Esophagus (tissue), 2 donors: ENCODE measurements around the gene TSKS. TPM values are rescaled to one million over a fixed set of nuclear protein-coding genes. Genes with fewer than 3 reads are reported as not detected.

Source experiments
- H3K27ac ChIP-seq, 2 donors: one replicate each; pipeline ENCODE4 v1.5.1; 2013; ENCODE audit warnings: low read depth in 2 of 2, mild to moderate bottlenecking in 2 of 2, inconsistent platforms in 1 of 2, low read length in 1 of 2, moderate library complexity in 1 of 2
- H3K27me3 ChIP-seq, 2 donors: one replicate each; pipeline ENCODE4 v1.6.1; 2013; ENCODE audit warnings: low read length in 2 of 2, control low read depth in 1 of 2, mild to moderate bottlenecking in 1 of 2; ENCODE audit not compliant: insufficient read depth in 2 of 2, control insufficient read depth in 1 of 2
- H3K36me3 ChIP-seq, 2 donors: one replicate each; pipeline ENCODE4 v1.6.1; 2013; ENCODE audit warnings: low read length in 1 of 2; ENCODE audit not compliant: control insufficient read depth in 2 of 2, insufficient read depth in 2 of 2
- H3K4me1 ChIP-seq, 2 donors: one replicate each; pipeline ENCODE4 v1.6.1; 2013; ENCODE audit warnings: low read length in 1 of 2; ENCODE audit not compliant: control insufficient read depth in 2 of 2, insufficient read depth in 2 of 2
- H3K4me3 ChIP-seq, 2 donors: one replicate each; pipeline ENCODE4 v1.5.1; 2013; ENCODE audit warnings: low read length in 2 of 2, mild to moderate bottlenecking in 2 of 2, low read depth in 1 of 2, moderate library complexity in 1 of 2
- H3K9me3 ChIP-seq, 2 donors: one replicate each; pipeline ENCODE4 v1.6.1; 2013; ENCODE audit warnings: mild to moderate bottlenecking in 2 of 2, low read depth in 1 of 2, low read length in 1 of 2, moderate library complexity in 1 of 2; ENCODE audit not compliant: control insufficient read depth in 2 of 2, insufficient read depth in 1 of 2
- WGBS, 2 donors: extraction: QIAGEN DNeasy Blood & Tissue Kit; methylation state at CpG; one replicate each; pipeline ENCODE4 v1.1.7; 2013; 5-methylcytosine and 5-hydroxymethylcytosine counted together
- polyA plus RNA-seq, 2 donors: library from polyadenylated mRNA; stranded (reverse); fragments of 200-250 nt; gene quantifications; one replicate each; pipeline ENCODE4 v1.2.3, GENCODE V29; 2013
- donor health status: healthy with polysubstance abuse.
- donor health status: Bipolar disorder and iron deficiency.

The TSKS gene
- polyA plus RNA-seq, 2 donors, result 0.06 to 0.55 TPM

- no peaks in the 10 kb centered on the region for H3K27me3 ChIP-seq
- no peak overlapping the region for H3K4me3 ChIP-seq
- H3K9me3 ChIP-seq, result no peaks in the 10 kb centered on the region
- 97 to 98% methylated on average over 18 of the region's 18 CpGs for WGBS, 2 donors
- H3K36me3 ChIP-seq, result peaks cover 5 to 21% of the 10 kb centered on the region in 2 donors
- peaks cover 6 to 7% of the 10 kb centered on the region in 2 donors for H3K4me1 ChIP-seq
- H3K27ac ChIP-seq, result no peak overlapping the region
Observed at GRCh38 chr19:49782515-49782914, 19.4 kb upstream of the TSKS start.

DNA sequence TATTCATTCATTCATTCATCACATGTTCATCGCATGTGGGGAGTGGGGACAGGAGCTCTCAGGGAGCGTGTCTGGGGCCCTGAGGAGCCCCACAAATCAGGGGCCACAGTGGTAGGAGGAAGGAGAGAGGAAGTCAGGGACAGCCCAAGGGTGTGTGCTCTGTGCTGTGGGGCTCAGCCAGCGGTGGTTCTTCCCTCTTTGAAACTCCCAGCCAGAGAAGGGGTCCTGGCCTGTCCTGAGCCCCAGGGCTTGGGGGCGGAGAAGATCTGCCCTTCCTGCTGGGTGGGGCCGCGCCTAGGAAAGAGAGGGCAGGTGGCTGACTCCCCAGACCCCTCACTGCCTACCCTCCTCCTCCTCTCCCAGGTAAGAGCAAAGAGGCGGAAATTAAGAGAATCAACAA is 18.3 kb upstream of the TSKS start:
- Histone ChIP-seq H3K9me3 (no peaks in the 10 kb centered on the region), H3K36me3 (peaks cover 5 to 20% of the 10 kb centered on the region in 2 donors), H3K4me3 (no peak overlapping the region), H3K4me1 (peaks cover 1 to 7% of the 10 kb centered on the region in 2 donors), H3K27ac (no peak overlapping the region), H3K27me3 (no peaks in the 10 kb centered on the region)
- 82 to 94% methylated on average over 7 of the region's 7 CpGs for WGBS, 2 donors

- H3K27ac ChIP-seq, result no peak overlapping the region
- peaks cover 0 to 7% of the 10 kb centered on the region in 2 donors for H3K4me1 ChIP-seq
- 88 to 90% methylated on average over 8 of the region's 8 CpGs for WGBS, 2 donors
- no peaks in the 10 kb centered on the region for H3K27me3 ChIP-seq
- H3K4me3 ChIP-seq, result no peak overlapping the region
- H3K36me3 ChIP-seq, result peaks cover 5 to 22% of the 10 kb centered on the region in 2 donors
- no peaks in the 10 kb centered on the region for H3K9me3 ChIP-seq
Observed at GRCh38 chr19:49780861-49781260, 17.8 kb upstream of the TSKS start.

DNA sequence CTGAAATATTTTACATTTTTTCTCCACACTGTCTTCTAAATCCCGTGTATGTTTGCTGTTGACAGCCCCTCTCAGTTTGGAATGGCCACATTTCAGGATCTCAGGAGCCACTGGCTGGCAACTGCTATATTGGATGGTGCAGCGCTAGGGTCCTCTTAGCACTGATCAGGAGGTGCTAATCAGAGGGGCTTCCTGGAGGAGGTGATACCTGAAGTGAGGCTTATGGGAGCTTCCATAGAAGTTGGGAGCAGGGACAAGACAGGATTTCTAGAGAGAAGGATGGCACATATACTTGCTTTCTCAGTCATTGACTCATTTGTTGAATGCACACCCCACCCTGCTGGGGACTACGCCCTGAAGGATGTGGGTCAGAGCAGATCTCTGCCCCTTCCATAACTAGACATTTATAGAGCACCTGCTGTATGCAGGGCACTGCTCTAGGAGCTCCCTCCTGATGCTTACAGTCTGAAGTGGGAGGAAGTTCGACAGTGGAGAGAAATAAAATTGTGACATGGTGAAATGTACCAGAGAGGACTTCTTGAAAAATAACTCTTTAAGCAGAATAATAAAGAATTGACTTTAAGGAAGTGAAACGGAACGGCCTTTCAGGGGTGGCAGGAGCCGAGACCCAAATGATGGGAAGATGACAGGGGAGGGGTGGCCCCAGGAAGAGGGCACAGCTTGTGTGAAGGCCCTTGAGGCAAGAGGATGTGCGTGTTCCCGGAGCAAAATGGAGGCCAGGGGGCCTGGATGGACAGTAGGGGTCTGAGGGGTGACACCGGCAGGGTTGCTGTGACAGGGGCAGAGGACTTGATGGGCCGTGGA is 16.8 kb upstream of the TSKS start:
- Histone ChIP-seq H3K36me3 (peaks cover 5 to 19% of the 10 kb centered on the region in 2 donors), H3K27ac (no peak overlapping the region), H3K9me3 (no peaks in the 10 kb centered on the region), H3K27me3 (no peaks in the 10 kb centered on the region), H3K4me1 (peaks cover 0 to 7% of the 10 kb centered on the region in 2 donors), H3K4me3 (no peak overlapping the region)
- 86% methylated on average over 11 of the region's 11 CpGs for WGBS, 2 donors

GRCh38 chr19:49776371-49776764 is 13.3 kb upstream of the TSKS start:
- H3K27me3 ChIP-seq, result no peaks in the 10 kb centered on the region
- no peak overlapping the region for H3K27ac ChIP-seq
- whole genome bisulfite sequencing, 2 donors, result 91 to 93% methylated on average over 6 of the region's 6 CpGs
- H3K4me1 ChIP-seq, result peaks cover 7% of the 10 kb centered on the region in 2 donors
- no peak overlapping the region for H3K4me3 ChIP-seq
- peaks cover 2 to 7% of the 10 kb centered on the region in 2 donors for H3K36me3 ChIP-seq
- H3K9me3 ChIP-seq, result no peaks in the 10 kb centered on the region

DNA sequence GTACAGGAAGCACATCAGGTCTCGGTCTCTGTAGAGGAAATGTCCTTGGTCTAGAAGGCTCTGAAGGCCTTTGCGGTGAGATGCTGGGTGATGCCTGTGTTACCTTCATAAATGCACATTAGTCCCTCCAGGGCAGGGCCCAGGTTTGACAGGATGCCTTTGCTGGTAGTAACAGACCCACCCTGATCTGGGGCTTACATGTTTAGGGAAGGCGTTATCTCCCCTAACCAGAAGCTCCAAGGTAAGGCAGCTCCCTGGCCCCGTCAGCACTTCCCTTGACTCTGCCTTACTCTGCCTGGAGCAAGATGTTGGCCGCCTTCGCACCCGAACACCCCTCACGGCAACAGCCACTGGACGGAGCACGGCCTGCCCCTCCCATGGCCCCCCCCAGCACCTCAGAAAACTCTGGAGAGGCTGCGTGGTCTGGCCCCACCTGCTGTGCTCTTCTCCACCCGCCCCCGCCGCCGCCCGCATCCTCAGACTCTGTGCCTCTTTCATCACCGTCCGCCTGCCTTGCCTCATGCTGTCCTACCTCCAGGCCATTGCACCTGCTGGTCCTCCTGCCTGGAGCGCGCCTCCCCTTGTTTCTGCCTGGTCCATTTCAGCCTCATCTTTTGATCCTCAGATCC is 12.8 kb upstream of the TSKS start:
- Histone ChIP-seq H3K27ac (peak overlapping the region; percentile 26 to 37), H3K36me3 (peaks cover 2 to 7% of the 10 kb centered on the region in 2 donors), H3K27me3 (no peaks in the 10 kb centered on the region), H3K9me3 (no peaks in the 10 kb centered on the region), H3K4me1 (peaks cover 5 to 7% of the 10 kb centered on the region in 2 donors), H3K4me3 (no peak overlapping the region)
- WGBS, 2 donors, result 91% methylated on average over 17 to 20 of the region's 20 CpGs

DNA sequence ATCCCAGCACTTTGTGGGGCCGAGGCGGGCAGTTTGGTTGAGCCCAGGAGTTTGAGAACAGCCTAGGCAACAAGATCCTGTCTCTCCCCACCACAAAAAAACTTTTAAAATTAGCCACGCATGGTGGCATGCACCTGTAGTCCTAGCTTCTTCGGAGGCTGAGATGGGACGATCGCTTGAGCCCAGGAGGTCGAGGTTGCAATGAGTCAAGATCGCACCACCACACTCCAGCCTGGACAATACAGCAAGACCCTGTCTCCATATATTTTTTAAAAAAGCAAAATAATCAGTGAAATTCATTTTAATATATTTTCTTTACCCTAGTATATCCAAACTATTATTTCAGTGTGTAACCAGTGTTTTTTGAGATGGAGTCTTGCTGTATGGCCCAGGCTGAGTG is 11.9 kb upstream of the TSKS start:
- H3K27me3 ChIP-seq, result no peaks in the 10 kb centered on the region
- peaks cover 2 to 4% of the 10 kb centered on the region in 2 donors for H3K36me3 ChIP-seq
- no peak overlapping the region for H3K4me3 ChIP-seq
- WGBS, 2 donors, result 95% methylated on average over 8 of the region's 8 CpGs
- no peak overlapping the region for H3K27ac ChIP-seq
- H3K4me1 ChIP-seq, result peaks cover 0 to 7% of the 10 kb centered on the region in 2 donors
- no peaks in the 10 kb centered on the region for H3K9me3 ChIP-seq

GRCh38 chr19:49773663-49774350 is 10.7 kb upstream of the TSKS start:
- Histone ChIP-seq H3K4me3 (no peak overlapping the region), H3K27ac (no peak overlapping the region), H3K36me3 (peaks cover 2 to 4% of the 10 kb centered on the region in 2 donors), H3K27me3 (no peaks in the 10 kb centered on the region), H3K9me3 (no peaks in the 10 kb centered on the region), H3K4me1 (peaks cover 0 to 9% of the 10 kb centered on the region in 2 donors)
- WGBS, 2 donors, result 69 to 74% methylated on average over 8 of the region's 8 CpGs

GRCh38 chr19:49772850-49773432 is 9.8 kb upstream of the TSKS start:
- H3K4me3 ChIP-seq, result no peak overlapping the region
- H3K9me3 ChIP-seq, result no peaks in the 10 kb centered on the region
- H3K36me3 ChIP-seq, result peaks cover 2 to 6% of the 10 kb centered on the region in 2 donors
- WGBS, 2 donors, result 75 to 80% methylated on average over 10 of the region's 10 CpGs
- peaks cover 3 to 12% of the 10 kb centered on the region in 2 donors for H3K4me1 ChIP-seq
- H3K27me3 ChIP-seq, result no peaks in the 10 kb centered on the region
- no peak overlapping the region for H3K27ac ChIP-seq
